ENCODE measurements around the gene HSF2BP.
"Not testable (repeated sequence)": the region's sequence is repeated elsewhere in the genome, so short reads cannot be mapped to it uniquely, and the experiment has no call there.

HSF2BP gene

GRCh38 chr21:43618940-43619339, 40.3 kb downstream of the HSF2BP start:
- DNase-seq (ENCODE audit: low read depth): no peak

GRCh38 chr21:43616861-43617260, 42.4 kb downstream of the HSF2BP start:
- DNase-seq (ENCODE audit: low read depth): not testable (repeated sequence)

GRCh38 chr21:43614839-43615238, 44.4 kb downstream of the HSF2BP start:
- no peak for DNase-seq (ENCODE audit: low read depth)

GRCh38 chr21:43613755-43614638, 45.3 kb downstream of the HSF2BP start:
- no peak for DNase-seq (ENCODE audit: low read depth)

GRCh38 chr21:43611598-43612369, 47.5 kb downstream of the HSF2BP start:
- DNase-seq (ENCODE audit: low read depth): no peak

GRCh38 chr21:43609501-43610340, 49.6 kb downstream of the HSF2BP start:
- no peak for DNase-seq (ENCODE audit: low read depth)

GRCh38 chr21:43608664-43609063, 50.6 kb downstream of the HSF2BP start:
- no peak for DNase-seq (ENCODE audit: low read depth)

- no peak for DNase-seq (ENCODE audit: low read depth)
Observed at GRCh38 chr21:43608225-43608624, 51.1 kb downstream of the HSF2BP start.

- no peak for DNase-seq (ENCODE audit: low read depth)
Observed at GRCh38 chr21:43605320-43606215, 53.7 kb downstream of the HSF2BP start.

- no peak for DNase-seq (ENCODE audit: low read depth)
Observed at GRCh38 chr21:43604505-43605204, 54.6 kb downstream of the HSF2BP start.

- DNase-seq (ENCODE audit: low read depth): no peak
Observed at GRCh38 chr21:43603641-43604504, 55.4 kb downstream of the HSF2BP start.

- DNase-seq (ENCODE audit: low read depth): no peak
Observed at GRCh38 chr21:43603233-43603626, 56.1 kb downstream of the HSF2BP start.

GRCh38 chr21:43602266-43603232, 56.7 kb downstream of the HSF2BP start:
- no peak for DNase-seq (ENCODE audit: low read depth)

GRCh38 chr21:43600642-43601402, 58.5 kb downstream of the HSF2BP start:
- DNase-seq (ENCODE audit: low read depth): no peak

GRCh38 chr21:43599728-43600127, 59.6 kb downstream of the HSF2BP start:
- no peak for DNase-seq (ENCODE audit: low read depth)

- no peak for DNase-seq (ENCODE audit: low read depth)
Observed at GRCh38 chr21:43598416-43599120, 60.7 kb downstream of the HSF2BP start.
